HepG2 (cell line): Measurements from ENCODE around the gene C12orf42. TPM values are rescaled to one million over a fixed set of nuclear protein-coding genes. Genes with fewer than 3 reads are reported as not detected.

Experiments
- ARID4A ChIP-seq: sonication (generic); formaldehyde crosslinking; IDR thresholded peaks from 2 replicates; pipeline ENCODE4 v1.5.0; 2020; ENCODE audit warnings: mild to moderate bottlenecking, missing genetic modification reagents, borderline replicate concordance
- DBP ChIP-seq: sonication (generic); formaldehyde crosslinking; IDR thresholded peaks from 2 replicates; pipeline ENCODE4 v1.4.0; 2020; ENCODE audit warnings: missing genetic modification reagents; ENCODE audit errors: not compliant biosample characterization
- FIP1L1 ChIP-seq: fragments of 200-400 bp; formaldehyde crosslinking; IDR thresholded peaks from 2 replicates; pipeline ENCODE4 v1.6.1; 2018; ENCODE audit warnings: low read depth, mild to moderate bottlenecking, low read length, moderate library complexity, borderline replicate concordance; ENCODE audit not compliant: insufficient read depth
- HHEX ChIP-seq: IDR thresholded peaks from 2 replicates; pipeline ENCODE4 v1.6.1; 2016; ENCODE audit warnings: control low read depth
- HOMEZ ChIP-seq: IDR thresholded peaks from 2 replicates; pipeline ENCODE4 v1.6.1; 2016; ENCODE audit warnings: low read depth
- KLF11 ChIP-seq: IDR thresholded peaks from 2 replicates; pipeline ENCODE4 v1.6.1; 2016; ENCODE audit warnings: missing compliant biosample characterization
- MBNL3 ChIP-seq: fragments of 250-450 bp; sonication (Bioruptor Pico); conservative IDR thresholded peaks from 2 replicates; pipeline ENCODE4 v1.8.0; 2022; ENCODE audit warnings: mild to moderate bottlenecking, inconsistent platforms
- MTF2 ChIP-seq: sonication (generic); formaldehyde crosslinking; IDR thresholded peaks from 2 replicates; pipeline ENCODE4 v1.5.0; 2020; ENCODE audit warnings: missing genetic modification reagents, borderline replicate concordance
- NFE2L1 ChIP-seq: sonication (generic); formaldehyde crosslinking; IDR thresholded peaks from 2 replicates; pipeline ENCODE4 v1.4.0; 2020; ENCODE audit warnings: missing genetic modification reagents, mild to moderate bottlenecking, borderline replicate concordance
- NR2C2 ChIP-seq: sonication (generic); formaldehyde crosslinking; IDR thresholded peaks from 2 replicates; pipeline ENCODE4 v1.4.0; 2020; ENCODE audit warnings: missing genetic modification reagents, mild to moderate bottlenecking, moderate library complexity, borderline replicate concordance
- POGK ChIP-seq: sonication (generic); formaldehyde crosslinking; conservative IDR thresholded peaks from 2 replicates; pipeline ENCODE4 v1.8.0; 2022; ENCODE audit warnings: mild to moderate bottlenecking, moderate library complexity, missing genetic modification reagents
- RARA ChIP-seq: IDR thresholded peaks from 2 replicates; pipeline ENCODE4 v1.6.1; 2016; ENCODE audit warnings: missing genetic modification reagents, missing compliant biosample characterization
- RXRB ChIP-seq: IDR thresholded peaks from 2 replicates; pipeline ENCODE4 v1.6.1; 2016; ENCODE audit warnings: borderline replicate concordance, missing genetic modification reagents, missing compliant biosample characterization
- SOX13 ChIP-seq, 3 experiments: fragments of 450-650 bp in 1 of 3; sonication (generic) in 1 of 3; formaldehyde crosslinking in 1 of 3; IDR thresholded peaks in 2 of 3; conservative IDR thresholded peaks in 1 of 3; 2 replicates each; pipeline versions ENCODE4 v1.5.0 to v1.6.1; 2016 to 2020; ENCODE audit warnings: antibody characterized with exemption in 1 of 3, mild to moderate bottlenecking in 1 of 3, missing compliant biosample characterization in 1 of 3, missing genetic modification reagents in 1 of 3, moderate library complexity in 1 of 3
- SP5 ChIP-seq: IDR thresholded peaks from 2 replicates; pipeline ENCODE4 v1.6.1; 2016; ENCODE audit warnings: low read depth, borderline replicate concordance
- STAT5B ChIP-seq: sonication (generic); formaldehyde crosslinking; IDR thresholded peaks from 2 replicates; pipeline ENCODE4 v1.4.0; 2020; ENCODE audit warnings: missing genetic modification reagents
- WIZ ChIP-seq: sonication (generic); formaldehyde crosslinking; IDR thresholded peaks from 2 replicates; pipeline ENCODE4 v1.5.1; 2020; ENCODE audit warnings: mild to moderate bottlenecking, missing genetic modification reagents
- ZNF224 ChIP-seq: sonication (generic); formaldehyde crosslinking; IDR thresholded peaks from 2 replicates; pipeline ENCODE4 v1.5.0; 2020; ENCODE audit warnings: mild to moderate bottlenecking, missing genetic modification reagents
- ZNF331 ChIP-seq: sonication (generic); formaldehyde crosslinking; IDR thresholded peaks from 2 replicates; pipeline ENCODE4 v1.4.0; 2020; ENCODE audit warnings: missing genetic modification reagents
- ZNF691 ChIP-seq: sonication (generic); formaldehyde crosslinking; IDR thresholded peaks from 2 replicates; pipeline ENCODE4 v1.4.0; 2020; ENCODE audit warnings: missing genetic modification reagents, low read depth, mild to moderate bottlenecking, borderline replicate concordance
- ZNF7 ChIP-seq: IDR thresholded peaks from 2 replicates; pipeline ENCODE4 v1.6.1; 2016; ENCODE audit warnings: missing biosample characterization, missing genetic modification reagents
- polyA plus RNA-seq, 8 experiments: library from polyadenylated mRNA; depleted of rRNA in 3 of 8; stranded (reverse) in 7 of 8; unstranded in 1 of 8; fragments of >200 nt; fragmentation: Illumina TruSeq in 4 of 8; extraction: Trizol in 4 of 8; gene quantifications; 2 replicates each; pipeline versions ENCODE4 v1.2.1 to v1.2.3, GENCODE V29; 2011 to 2016; ENCODE audit warnings: low read depth in 4 of 8, missing spikeins in 1 of 8, mixed read lengths in 1 of 8; ENCODE audit not compliant: insufficient read depth in 1 of 8
- total RNA-seq, 5 experiments: library from RNA; depleted of rRNA; stranded (reverse); fragments of >200 nt; fragmentation: Illumina TruSeq; extraction: Trizol; gene quantifications; 2 replicates each; pipeline ENCODE4 v1.2.3, GENCODE V29; 2016; ENCODE audit warnings: low read depth in 1 of 5

The C12orf42 gene
- total and polyA plus RNA-seq, 2 of the 13 experiments (the other 11 are each of a cell fraction or from before 2014, with no cell fraction given), result not detected

- no peak for TF ChIP-seq ZNF691
- TF ChIP-seq ZNF331 (CRISPR knock-in tag), result 0 out of 2 replicates have a peak, but pooled peaks have one; percentile 13
- no peak for TF ChIP-seq ZNF7 (CRISPR knock-in tag)
- TF ChIP-seq ARID4A (CRISPR knock-in tag), result no peak
- TF ChIP-seq HHEX (CRISPR knock-in tag), result peak; percentile 51; the same call in 1 of the 2 replicates
- TF ChIP-seq NFE2L1 (CRISPR knock-in tag), result no peak
- TF ChIP-seq SOX13 (IDR thresholded peaks at IDR 0.05), result peak; percentile 49
- TF ChIP-seq SOX13 (CRISPR knock-in tag; conservative IDR thresholded peaks at IDR 0.05 in 1 of 2, IDR thresholded peaks at IDR 0.05 in 1 of 2), result peak in 1 of 2 experiments; percentile 91; a peak in 2 of 4 replicates
- peak; percentile 73 for TF ChIP-seq RARA (CRISPR knock-in tag)
- TF ChIP-seq MTF2 (CRISPR knock-in tag), result no peak
- no peak for TF ChIP-seq MBNL3 (CRISPR knock-in tag)
- no peak for TF ChIP-seq POGK (CRISPR knock-in tag)
- TF ChIP-seq STAT5B (CRISPR knock-in tag), result no peak
- TF ChIP-seq FIP1L1, result no peak
- TF ChIP-seq RXRB, result peak; percentile 70
- TF ChIP-seq SP5, result no peak
- peak; percentile 54; the same call in 1 of the 2 replicates for TF ChIP-seq WIZ (CRISPR knock-in tag)
- peak; percentile 65; the same call in 1 of the 2 replicates for TF ChIP-seq HOMEZ (CRISPR knock-in tag)
- TF ChIP-seq KLF11, result no peak
- TF ChIP-seq DBP, result no peak
- TF ChIP-seq ZNF224, result no peak
- no peak for TF ChIP-seq NR2C2 (CRISPR knock-in tag)
Observed at GRCh38 chr12:103475073-103475472, 20.7 kb downstream of the C12orf42 start (continued).
